GM18951 (cell line): Measurements from ENCODE around the gene SLC35F1.
"Not testable (repeated sequence)": the region's sequence is repeated elsewhere in the genome, so short reads cannot be mapped to it uniquely, and the experiment has no call there.

Experiments used
- POLR2A ChIP-seq: IDR thresholded peaks from 4 replicates; pipeline ENCODE4 v1.6.1; 2011; ENCODE audit warnings: mild to moderate bottlenecking; ENCODE audit not compliant: insufficient read length, insufficient read depth; ENCODE audit errors: extremely low read depth
- in situ Hi-C: fragments of 300-500 bp; cut with MboI; formaldehyde crosslinking; loops from one replicate; pipeline ENCODE4 v1.12.0; 2022; ENCODE audit warnings: low sequenced_read_pairs, mixed read lengths, inconsistent platforms; ENCODE audit not compliant: unreplicated experiment

The SLC35F1 gene

DNA sequence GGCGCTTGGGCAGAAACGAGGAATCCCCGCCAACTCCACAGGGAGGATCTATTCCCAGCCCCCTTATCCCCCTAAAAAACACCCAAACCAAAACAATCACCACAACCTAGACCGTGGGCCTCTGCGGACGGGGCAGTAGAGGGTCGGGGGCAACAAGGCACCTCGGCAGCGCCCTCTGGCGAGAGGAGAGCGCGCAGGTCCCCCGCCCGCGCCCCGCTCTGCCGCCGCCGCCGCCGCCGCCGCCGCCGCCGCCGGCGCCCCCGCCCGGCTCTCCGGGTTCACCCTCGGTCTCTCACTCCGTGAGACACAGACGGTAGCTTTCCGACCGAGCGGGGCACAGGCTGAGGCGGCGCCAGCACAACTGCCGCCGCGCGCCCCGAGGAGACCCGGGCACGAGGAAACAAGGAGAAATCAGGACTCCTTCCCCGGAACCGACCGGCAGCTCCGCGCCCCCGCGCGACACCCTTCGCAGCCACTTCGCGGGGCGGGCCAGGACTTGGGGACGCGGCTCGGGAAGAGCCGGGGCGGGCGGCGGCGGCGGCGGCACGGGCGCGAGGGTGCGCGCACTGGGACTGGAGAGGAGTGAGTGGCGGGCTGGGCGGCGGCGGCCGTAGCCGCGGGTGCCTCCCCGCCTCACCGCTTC lies at the start of gene SLC35F1:
Gene SLC35F1 (plus strand): TSS at position 307 of the 643 bp plus-strand sequence.
- in situ Hi-C loops: no loop called here
- no peak for TF ChIP-seq POLR2A

DNA sequence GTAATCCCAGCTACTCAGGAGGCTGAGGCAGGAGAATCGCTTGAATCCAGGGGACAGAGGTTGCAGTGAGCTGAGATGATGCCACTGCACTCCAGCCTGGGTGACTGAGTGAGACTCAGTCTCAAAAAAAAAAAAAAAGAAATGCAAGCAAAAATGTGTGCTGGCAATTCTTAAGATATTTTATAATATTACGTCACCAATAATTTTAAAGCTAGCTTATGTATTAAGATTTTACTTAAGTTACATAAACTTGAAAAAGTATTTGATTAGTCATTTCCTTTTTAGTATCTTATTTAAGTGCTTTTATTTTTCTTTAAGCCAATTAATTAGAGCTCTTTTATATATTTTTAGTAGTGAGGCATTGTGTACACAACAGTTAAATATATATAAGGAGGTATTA lies 48.5 kb upstream of the SLC35F1 start:
- in situ Hi-C loops: not testable (repeated sequence)

DNA sequence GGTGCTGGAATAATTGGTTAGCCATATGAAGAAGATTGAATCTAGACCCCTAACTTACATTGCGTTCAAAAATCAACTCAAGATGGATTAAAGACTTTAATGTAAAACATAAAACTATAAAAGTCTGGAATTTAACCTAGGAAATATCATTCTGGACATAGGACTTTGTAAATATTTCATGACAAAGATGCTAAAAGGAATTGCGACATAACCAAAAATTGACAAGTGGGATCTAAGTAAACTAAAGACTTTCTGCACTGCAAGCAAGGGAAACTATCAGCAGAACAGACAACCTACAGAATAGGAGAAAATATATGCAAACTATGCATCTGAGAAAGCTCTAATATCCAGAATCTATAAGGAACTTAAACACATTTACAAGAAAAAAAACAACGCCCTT lies 45.5 kb upstream of the SLC35F1 start:
- in situ Hi-C loops: no loop called here
- TF ChIP-seq POLR2A: no peak

DNA sequence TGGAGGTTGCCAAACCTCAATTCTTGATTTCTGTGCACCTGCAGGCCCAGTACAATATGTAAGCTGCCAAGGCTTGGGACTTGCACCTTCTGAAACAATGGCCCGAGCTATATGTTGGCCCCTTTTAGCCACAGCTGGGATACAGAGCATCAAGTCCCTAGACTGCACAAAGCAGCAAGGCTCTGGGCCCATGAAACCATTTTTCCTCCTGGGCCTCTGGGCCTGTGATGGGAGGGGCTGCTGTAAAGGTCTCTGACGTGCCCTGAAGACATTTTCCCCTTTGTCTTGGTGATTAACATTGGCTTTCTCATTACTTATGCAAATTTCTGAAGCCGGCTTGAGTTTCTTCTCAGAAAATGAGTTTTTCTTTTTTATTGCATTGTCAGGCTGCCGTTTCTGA lies 40.5 kb upstream of the SLC35F1 start:
- in situ Hi-C loops: no loop called here
- no peak for TF ChIP-seq POLR2A

DNA sequence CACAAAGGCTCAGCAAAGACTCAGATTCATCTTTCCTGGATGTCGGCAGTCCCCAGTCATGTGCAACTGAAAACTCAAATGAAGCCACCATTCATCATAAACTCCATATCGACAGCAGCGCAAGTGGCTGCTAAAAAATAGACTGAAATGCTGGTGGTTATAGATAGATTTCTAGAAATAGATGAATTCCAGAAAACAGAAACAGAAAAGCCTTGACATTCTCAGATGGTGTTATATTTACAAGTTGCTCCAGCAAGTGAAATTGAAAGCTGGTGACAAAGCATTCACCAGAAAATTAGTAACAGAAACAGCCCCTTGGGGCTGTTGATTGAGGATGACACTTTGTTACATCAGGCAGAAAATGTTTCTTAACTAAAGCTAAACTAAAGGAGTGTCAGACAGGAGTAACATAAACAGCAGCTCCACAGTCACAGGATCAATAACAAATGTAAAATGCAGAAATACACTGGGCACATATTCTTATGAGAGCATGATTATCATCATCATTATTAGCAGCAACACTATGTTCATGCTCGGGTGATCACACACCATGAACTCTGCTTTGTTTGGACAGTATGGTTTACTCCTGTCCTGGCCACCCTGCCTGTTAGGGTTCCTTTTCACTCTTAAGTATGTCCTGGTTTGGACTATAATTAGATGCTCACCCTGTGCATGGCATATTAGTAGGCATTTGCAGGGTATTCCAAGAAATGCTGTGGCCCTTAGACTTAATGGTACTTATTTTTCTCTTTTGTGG lies 36.4 kb upstream of the SLC35F1 start:
- no peak for TF ChIP-seq POLR2A

DNA sequence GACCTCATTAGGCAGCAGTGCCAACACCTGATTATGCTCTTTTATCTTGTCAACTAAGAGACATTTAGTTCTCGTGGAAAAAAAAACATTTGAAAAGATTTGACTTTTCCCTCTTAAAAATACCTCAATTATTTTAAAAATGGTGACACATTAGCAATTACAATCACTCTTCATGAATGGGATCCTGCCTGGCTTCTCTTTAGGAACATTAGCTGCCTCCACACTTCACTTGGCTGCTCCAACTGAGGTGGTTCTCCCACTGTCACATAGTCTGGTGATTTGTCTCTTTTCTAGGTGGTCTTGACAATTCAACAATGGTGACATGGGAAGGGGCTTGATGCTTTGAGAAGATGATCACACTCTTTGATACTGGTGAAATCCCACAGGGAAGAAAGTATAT lies 26.2 kb upstream of the SLC35F1 start:
- no peak for TF ChIP-seq POLR2A
- in situ Hi-C loops: no loop called here

More for the DNA sequence above, 36.4 kb upstream of the SLC35F1 start:
- in situ Hi-C loops: no loop called here

DNA sequence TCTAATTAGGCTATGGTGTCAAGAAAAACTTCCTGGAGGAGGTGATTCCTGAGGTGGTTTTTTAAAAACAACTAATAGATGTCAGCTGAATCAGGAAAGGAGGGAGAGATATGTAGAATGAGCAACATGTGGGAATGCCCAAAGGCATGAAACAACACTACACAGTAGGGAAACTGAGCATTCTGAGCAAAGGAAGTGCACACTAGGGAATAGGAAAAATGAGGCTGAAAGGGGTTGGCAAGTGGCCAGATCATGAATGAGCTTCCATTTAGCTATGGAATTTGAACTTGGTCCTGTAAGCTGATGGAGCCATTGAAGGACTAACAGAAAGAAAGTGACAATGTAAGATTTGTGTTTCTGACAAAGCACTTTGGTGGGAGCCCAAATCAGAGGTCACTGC lies 16.9 kb upstream of the SLC35F1 start:
- in situ Hi-C loops: no loop called here
- TF ChIP-seq POLR2A: no peak

DNA sequence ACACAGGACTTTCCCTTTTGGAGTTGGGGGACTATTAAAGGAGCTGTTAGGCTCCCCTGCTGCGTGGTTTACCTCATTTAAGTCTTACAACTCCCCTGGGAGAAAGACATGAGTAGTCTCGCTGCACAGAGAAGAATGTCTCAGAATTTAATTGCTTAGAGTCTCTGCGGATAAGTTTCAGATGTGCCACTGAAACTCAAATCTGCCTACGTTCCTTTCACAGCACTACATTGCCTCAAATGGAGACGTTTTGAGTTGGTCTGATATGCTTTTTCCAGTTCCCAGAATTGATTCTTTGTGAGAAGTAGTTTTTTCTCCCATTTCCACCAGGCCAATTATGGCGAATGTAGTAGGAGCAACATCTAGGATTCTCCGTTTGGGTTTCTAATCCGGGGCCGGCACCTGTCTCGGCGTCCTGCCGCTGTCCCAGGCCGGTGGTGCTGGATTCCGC lies 532 bp upstream of the SLC35F1 start:
- in situ Hi-C loops: no loop called here
- no peak for TF ChIP-seq POLR2A

DNA sequence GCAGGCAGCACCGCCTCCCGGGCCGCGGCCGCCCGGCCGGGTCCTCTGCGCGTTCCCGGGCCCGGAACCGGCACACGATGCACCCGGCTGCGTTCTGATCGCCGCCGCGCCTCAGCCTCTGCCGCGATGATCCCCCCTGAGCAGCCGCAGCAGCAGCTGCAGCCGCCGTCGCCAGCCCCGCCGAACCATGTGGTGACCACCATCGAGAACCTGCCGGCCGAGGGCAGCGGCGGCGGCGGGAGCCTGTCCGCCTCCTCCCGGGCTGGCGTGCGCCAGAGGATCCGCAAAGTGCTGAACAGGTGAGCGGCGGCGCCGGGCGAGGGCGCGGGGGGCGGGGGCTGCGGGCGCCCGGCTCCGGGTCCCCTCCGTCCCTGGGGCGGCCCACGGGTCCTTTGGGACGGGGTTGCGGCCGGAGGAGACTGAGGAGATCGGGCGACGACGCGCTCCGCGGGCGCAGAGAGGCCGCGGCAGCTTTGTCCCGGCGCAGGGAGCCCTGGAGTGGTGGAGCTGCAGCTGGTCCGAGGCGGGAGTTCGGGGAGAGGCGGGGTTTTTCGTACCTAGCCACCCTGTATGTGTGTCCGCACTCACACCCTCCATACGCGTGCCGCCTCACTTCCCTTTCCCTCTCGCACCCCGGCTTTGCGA lies 659 bp downstream of the SLC35F1 start:
- in situ Hi-C loops: no loop called here
- no peak for TF ChIP-seq POLR2A

DNA sequence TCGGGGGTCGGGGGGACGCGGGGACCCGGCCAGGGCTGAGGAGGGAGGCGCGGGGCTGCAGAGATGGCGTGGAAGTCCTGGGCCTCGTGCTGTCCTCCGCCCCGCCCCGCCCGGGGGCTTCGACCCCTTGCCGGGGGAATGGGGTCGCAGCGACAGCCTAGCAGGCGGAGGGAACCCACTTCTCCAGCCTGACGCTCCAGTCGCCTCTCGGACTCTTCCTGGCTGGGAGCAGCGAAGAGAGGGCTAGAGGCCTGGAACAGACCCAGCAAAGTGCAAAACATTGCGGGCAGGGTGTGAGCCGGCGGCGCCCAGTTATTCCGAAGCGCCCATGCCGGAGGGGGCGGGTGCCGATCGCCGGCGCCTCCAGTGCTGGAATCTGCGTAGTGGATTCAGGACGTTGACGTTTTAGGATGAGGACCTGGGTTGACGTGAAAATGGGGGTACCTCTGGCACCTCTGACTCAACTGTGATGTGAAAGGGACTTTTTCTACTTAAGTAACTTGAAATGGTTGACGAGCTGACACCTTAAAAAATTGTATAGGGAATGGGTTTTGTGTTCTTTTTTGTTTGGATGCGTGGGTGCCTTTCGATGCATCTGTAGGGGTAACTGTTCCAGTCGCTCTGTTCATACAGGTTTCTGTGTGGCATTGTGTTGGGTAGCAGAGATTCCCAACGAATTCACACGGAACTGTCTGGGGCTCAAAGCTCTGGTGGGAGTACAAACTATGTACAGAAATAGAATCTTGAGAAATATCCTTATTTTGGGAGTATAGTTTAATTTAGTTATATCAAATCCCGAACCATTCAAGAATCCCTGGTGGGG lies 1.4 kb downstream of the SLC35F1 start:
- TF ChIP-seq POLR2A: no peak
- in situ Hi-C loops: no loop called here

DNA sequence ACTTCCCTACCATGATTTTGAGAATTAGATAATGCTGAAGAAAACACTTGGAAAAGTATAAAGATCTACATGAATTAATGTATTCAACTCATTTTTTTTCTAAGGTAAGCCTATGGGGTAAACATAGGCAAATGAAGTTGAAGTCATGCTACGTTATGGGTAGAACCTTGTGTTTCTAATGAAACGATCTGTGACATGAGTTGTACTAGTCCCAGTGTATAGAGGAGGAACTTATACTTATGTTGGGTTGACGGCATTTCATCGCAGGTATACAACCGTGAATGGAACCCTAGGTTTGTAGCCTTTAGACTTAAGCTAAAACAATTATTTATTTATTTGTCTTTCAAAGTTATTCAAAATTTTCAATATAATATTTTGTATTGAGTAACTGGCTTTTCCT lies 2.6 kb downstream of the SLC35F1 start:
- no peak for TF ChIP-seq POLR2A
- in situ Hi-C loops: no loop called here

DNA sequence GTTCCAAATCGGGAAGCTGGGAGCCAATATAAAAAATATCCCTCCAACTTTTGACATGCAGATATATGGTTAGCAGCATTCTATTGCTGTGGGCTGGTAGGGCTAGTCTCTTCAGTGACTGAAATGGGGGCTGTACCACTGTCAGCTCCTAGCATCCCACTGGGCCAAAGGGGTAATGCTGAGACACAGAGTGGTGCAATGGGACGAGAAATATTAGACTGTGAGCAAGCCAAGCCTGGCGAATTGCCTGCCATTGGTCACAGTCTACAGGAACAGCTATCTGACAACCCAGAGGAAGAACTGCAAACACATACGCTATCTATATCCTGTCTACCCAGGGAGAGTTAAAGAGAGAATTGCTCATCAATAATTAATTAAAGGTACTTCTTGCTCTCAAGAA lies 3.5 kb downstream of the SLC35F1 start:
- no peak for TF ChIP-seq POLR2A

DNA sequence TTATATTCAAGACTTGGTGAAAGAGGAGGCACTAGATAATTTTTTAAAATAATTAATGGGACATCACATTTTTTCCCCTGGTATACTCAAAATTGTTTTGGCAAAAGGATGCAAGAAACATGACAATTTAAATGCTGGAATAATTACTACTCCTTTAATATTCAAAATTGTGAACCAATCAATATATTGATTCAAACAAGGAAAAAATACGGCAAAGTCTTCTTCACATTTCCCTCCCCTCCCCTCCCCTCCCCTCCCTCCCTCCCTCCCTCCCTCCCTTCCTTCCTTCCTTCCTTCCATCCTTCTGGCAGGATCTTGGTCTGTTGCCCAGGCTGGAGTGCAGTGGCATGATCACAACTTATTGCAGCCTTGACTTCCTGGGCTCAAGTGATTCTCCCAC lies 4.1 kb downstream of the SLC35F1 start:
- no peak for TF ChIP-seq POLR2A
- in situ Hi-C loops: no loop called here

More for the DNA sequence above, 3.5 kb downstream of the SLC35F1 start:
- in situ Hi-C loops: no loop called here

DNA sequence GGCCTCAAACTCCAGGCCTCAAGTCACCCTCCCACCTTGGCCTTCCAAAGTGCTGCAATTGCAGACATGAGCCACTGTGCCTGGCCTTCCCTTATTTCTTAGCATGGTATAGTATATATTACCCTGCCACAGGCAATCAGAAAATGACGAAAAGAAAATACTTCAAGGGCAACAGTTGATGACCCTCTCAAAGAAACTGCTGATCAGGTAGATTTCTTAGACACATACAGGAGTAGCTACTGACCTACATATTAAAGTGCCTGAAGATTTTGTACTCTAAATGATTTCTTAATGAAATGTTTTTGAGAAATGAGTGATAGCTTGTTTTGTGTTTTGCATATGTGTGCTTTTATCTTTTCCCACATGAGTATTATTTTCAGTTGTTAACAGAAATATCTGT lies 4.6 kb downstream of the SLC35F1 start:
- TF ChIP-seq POLR2A: no peak
- in situ Hi-C loops: no loop called here
